Breast epithelium (tissue), 4 donors: Measurements from ENCODE around the gene SUCO. TPM values are rescaled to one million over a fixed set of nuclear protein-coding genes. Genes with fewer than 3 reads are reported as not detected.

Source experiments
- DNase-seq, 2 donors: peaks; one replicate each; pipeline ENCODE4 v3.0.0-alpha.2; 2019; ENCODE audit warnings: low spot score in 2 of 2
- H3K27ac ChIP-seq, 2 donors: fragments of 200-600 bp; sonication (generic) in 1 of 2; one replicate each; pipeline ENCODE4 v1.5.1; 2016 to 2019; ENCODE audit warnings: mild to moderate bottlenecking in 1 of 2
- H3K27me3 ChIP-seq, 2 donors: fragments of 200-600 bp; sonication (generic) in 1 of 2; one replicate each; pipeline versions ENCODE4 v1.5.1 to v1.6.0; 2017 to 2019; ENCODE audit warnings: control low read depth in 1 of 2, mild to moderate bottlenecking in 1 of 2
- H3K36me3 ChIP-seq: fragments of 200-600 bp; one replicate; pipeline ENCODE4 v1.5.1; 2019
- H3K4me1 ChIP-seq, 2 donors: fragments of 200-600 bp; sonication (generic); one replicate each; pipeline ENCODE4 v1.5.1; 2016 to 2019; ENCODE audit warnings: control low read depth in 1 of 2
- H3K4me3 ChIP-seq, 3 donors: fragments of 200-600 bp; sonication (generic); 1 replicate in 2 of 3; 2 replicates in 1 of 3; pipeline ENCODE4 v1.5.1; 2016 to 2019; ENCODE audit warnings: mild to moderate bottlenecking in 3 of 3, moderate library complexity in 2 of 3
- H3K9me3 ChIP-seq, 2 donors: fragments of 200-600 bp; sonication (generic) in 1 of 2; one replicate each; pipeline ENCODE4 v1.5.1; 2016 to 2019; ENCODE audit warnings: control low read depth in 1 of 2
- POLR2A ChIP-seq: fragments of 450-650 bp; IDR thresholded peaks from one replicate; pipeline ENCODE4 v1.6.1; 2016; ENCODE audit warnings: antibody characterized with exemption, mild to moderate bottlenecking, moderate library complexity
- POLR2AphosphoS5 ChIP-seq, 3 donors: sonication (generic); formaldehyde crosslinking; IDR thresholded peaks; one replicate each; pipeline ENCODE4 v1.6.1; 2017; ENCODE audit warnings: antibody characterized with exemption in 3 of 3
- intact Hi-C: fragments of 100-400 bp; cut with DNase I; formaldehyde crosslinking; loops from one replicate; pipeline ENCODE4 v1.15.1; 2023; ENCODE audit warnings: low total_unique reads
- total RNA-seq, 3 donors: library from RNA; depleted of rRNA; stranded (reverse); fragments of >200 nt; gene quantifications; one replicate each; pipeline ENCODE4 v1.1.0, GENCODE V29; 2016
- TF ChIP-seq, protein P1 (sequence below), 3 donors: fragments of 450-650 bp; IDR thresholded peaks; one replicate each; pipeline ENCODE4 v1.5.1; 2016 to 2017; ENCODE audit warnings: antibody characterized with exemption in 3 of 3, mild to moderate bottlenecking in 3 of 3, moderate library complexity in 3 of 3

The SUCO gene
- total RNA-seq, 3 donors from 2014 or later, result 29.6 to 70.8 (median 43.9) TPM

DNA sequence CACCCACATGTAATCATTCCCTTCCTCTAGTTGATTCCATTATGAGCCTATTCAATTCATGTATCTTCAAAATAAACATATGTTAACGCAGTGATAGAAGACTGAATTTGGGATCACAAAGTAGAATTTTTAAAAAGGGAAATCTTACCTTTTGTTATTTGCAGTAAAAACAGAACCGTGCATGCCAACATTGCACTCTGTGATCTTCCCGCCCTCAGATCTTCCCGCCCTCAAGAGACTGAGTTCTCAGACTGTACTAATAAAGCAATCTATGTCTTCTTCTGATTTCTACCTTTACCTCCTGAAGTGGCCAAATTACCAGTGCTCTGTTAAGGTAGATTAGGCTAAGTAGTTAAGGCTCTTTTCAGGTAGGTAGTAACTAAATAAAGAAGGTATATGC is 3.6 kb upstream of the SUCO start:
- DNase-seq, result no peak
- intact Hi-C loops, result no loop called here
- TF ChIP-seq POLR2A (no peak), POLR2AphosphoS5 (IDR thresholded peaks at IDR 0.05) (no peak)
- TF ChIP-seq, protein P1, sequence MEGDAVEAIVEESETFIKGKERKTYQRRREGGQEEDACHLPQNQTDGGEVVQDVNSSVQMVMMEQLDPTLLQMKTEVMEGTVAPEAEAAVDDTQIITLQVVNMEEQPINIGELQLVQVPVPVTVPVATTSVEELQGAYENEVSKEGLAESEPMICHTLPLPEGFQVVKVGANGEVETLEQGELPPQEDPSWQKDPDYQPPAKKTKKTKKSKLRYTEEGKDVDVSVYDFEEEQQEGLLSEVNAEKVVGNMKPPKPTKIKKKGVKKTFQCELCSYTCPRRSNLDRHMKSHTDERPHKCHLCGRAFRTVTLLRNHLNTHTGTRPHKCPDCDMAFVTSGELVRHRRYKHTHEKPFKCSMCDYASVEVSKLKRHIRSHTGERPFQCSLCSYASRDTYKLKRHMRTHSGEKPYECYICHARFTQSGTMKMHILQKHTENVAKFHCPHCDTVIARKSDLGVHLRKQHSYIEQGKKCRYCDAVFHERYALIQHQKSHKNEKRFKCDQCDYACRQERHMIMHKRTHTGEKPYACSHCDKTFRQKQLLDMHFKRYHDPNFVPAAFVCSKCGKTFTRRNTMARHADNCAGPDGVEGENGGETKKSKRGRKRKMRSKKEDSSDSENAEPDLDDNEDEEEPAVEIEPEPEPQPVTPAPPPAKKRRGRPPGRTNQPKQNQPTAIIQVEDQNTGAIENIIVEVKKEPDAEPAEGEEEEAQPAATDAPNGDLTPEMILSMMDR (IDR thresholded peaks at IDR 0.05), result no peak
- Histone ChIP-seq H3K27me3 (no peaks in the 10 kb centered on the region), H3K9me3 (no peaks in the 10 kb centered on the region), H3K27ac (no peak overlapping the region), H3K36me3 (no peaks in the 10 kb centered on the region), H3K4me3 (no peak overlapping the region), H3K4me1 (peaks cover 0 to 3% of the 10 kb centered on the region in 2 donors)

DNA sequence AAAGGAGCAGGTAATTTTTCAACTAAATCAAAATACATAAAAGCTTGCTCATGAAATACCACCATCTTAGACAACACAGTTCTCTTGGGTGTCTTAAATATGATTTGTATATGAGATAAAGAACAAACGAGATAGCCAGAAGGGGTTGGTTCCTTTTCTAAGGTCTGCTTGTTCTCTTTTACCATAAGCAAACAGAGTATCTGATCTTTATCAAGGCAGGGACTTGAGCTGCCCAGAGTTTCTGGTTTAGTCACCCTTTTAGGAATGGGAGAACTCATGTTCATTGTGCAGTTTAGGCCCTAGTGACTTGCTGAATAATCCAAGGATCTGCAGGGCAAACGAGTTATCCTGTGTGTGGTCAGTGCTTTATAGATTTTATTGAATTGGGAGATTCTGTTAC is 3.0 kb upstream of the SUCO start:
- Histone ChIP-seq H3K27ac (no peak overlapping the region), H3K4me1 (peaks cover 0 to 3% of the 10 kb centered on the region in 2 donors)

DNA sequence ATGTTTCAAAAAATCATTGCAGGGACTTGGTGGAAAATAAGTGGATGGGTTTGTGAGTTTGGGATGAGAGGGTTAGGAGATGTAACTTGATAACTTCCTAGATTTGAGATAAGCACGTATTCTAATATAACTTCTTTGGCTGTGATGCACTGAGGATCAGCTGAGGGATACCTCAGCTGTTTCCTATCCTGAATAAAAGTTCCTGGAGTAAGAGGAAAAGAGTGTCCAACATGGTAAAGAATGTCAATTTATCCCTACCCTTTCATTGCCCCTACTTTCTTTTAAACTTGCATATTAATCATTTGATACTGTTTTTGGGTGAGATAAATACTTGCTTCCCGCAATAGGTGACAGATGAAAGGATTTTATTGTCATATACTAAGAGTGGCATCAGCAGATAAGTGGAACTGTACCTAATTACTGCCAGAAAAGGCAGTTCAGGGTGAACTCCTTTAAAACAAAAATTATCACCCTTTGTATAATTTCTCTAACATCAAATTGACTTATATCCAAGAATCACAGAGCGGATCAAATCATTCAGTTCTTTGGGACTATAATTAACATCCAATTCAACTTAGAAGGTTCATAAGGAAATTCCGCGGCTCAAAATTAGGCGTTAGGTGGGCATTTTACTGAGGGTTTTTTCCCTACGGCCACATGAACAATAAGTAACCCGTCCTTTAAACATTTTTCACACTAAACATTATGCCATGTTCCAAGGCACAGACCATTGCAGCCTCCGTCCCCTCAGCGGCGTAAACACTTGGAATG is 1.4 kb upstream of the SUCO start:
- H3K27ac ChIP-seq, result peak overlapping the region; percentile 99
- no peaks in the 10 kb centered on the region for H3K9me3 ChIP-seq
- TF ChIP-seq POLR2A (no peak), POLR2AphosphoS5 (IDR thresholded peaks at IDR 0.05) (no peak)
- TF ChIP-seq, protein P1 (IDR thresholded peaks at IDR 0.05), result no peak
- H3K4me1 ChIP-seq, result peaks cover 0 to 3% of the 10 kb centered on the region in 2 donors
- H3K36me3 ChIP-seq, result no peaks in the 10 kb centered on the region
- H3K27me3 ChIP-seq, result no peaks in the 10 kb centered on the region
- no peak for DNase-seq
- H3K4me3 ChIP-seq, result peak overlapping the region; percentile 81 to 90 (median 82)
- intact Hi-C loops, result no loop called here

More for the DNA sequence above, 3.0 kb upstream of the SUCO start:
- TF ChIP-seq POLR2AphosphoS5 (IDR thresholded peaks at IDR 0.05) (no peak), POLR2A (no peak)
- TF ChIP-seq, protein P1 (IDR thresholded peaks at IDR 0.05), result no peak
- Histone ChIP-seq H3K27me3 (no peaks in the 10 kb centered on the region), H3K36me3 (no peaks in the 10 kb centered on the region), H3K4me3 (no peak overlapping the region), H3K9me3 (no peaks in the 10 kb centered on the region)
- DNase-seq, result no peak
- intact Hi-C loops, result no loop called here

DNA sequence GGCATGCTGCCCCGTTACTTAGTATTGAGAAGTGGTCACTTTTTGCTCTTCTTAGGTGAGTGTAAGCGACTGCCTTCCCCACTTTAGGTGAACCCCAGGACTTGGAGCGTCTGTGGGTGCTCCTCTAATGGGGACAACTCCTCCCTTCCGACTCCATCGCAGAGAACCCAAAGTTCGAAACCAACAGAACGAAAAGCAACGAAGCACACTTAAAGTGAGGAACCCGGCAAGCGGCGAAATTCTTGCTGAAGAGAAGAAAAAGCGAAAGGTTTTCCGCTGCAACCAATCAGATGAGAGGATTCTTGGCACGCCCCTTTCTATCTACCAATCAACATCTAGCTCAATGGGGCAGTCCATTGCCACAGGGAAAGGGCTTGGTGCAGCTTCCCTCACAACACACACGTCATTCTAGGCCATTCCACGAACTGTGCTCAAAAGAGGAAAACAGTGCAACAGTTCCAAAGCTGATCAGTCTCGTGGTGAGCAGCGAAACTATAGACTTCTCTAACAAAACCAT is 709 bp upstream of the SUCO start:
- peak; percentile 81 to 97 for DNase-seq
- intact Hi-C loops, result no loop called here
- Histone ChIP-seq H3K36me3 (no peaks in the 10 kb centered on the region), H3K4me1 (peaks cover 0 to 3% of the 10 kb centered on the region in 2 donors), H3K9me3 (no peaks in the 10 kb centered on the region), H3K4me3 (peak overlapping the region; percentile 81 to 90 (median 82)), H3K27ac (peak overlapping the region; percentile 99), H3K27me3 (no peaks in the 10 kb centered on the region)
- TF ChIP-seq POLR2AphosphoS5 (IDR thresholded peaks at IDR 0.05), result peak; percentile 59 to 95 (median 85)
- TF ChIP-seq, protein P1 (IDR thresholded peaks at IDR 0.05), result no peak
- peak; percentile 79 for TF ChIP-seq POLR2A

DNA sequence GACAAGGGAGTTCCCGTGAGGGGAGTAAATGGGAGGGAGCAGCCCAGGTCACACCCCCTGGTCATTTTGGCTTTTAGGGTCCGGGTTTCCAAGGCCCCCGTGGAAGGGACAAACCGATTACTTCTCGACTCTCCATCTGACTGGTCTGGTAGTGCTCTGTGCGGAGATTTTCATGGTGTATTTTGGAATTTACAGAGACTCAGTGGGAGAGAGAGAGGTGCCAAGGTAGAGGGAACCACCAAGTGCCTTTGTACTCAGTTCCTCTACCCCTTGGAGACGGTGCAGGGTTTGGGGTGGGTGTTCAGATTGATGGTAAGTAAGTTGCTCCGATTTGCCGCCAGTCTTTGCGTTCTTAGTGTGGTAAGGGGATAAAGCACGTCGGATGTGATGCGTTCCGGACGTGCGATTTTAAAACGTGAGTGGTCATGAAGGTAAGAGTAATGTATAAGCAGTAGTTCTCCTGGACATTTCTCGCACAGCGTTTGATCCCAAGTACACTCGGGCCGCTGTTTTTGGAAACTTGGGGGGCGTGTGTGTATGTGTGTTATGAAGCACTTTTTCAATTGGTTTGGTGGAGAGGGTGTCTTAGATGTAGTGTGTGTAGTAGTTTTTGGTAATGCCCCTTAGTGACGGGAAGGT is 682 bp downstream of the SUCO start:
- peak overlapping the region; percentile 81 to 90 (median 82) for H3K4me3 ChIP-seq
- peak overlapping the region; percentile 99 for H3K27ac ChIP-seq
- H3K27me3 ChIP-seq, result no peaks in the 10 kb centered on the region
- DNase-seq, result peak in 1 of 2 donors; percentile 38
- TF ChIP-seq, protein P1 (IDR thresholded peaks at IDR 0.05), result no peak
- TF ChIP-seq POLR2AphosphoS5 (IDR thresholded peaks at IDR 0.05) (no peak), POLR2A (no peak)
- intact Hi-C loops, result no loop called here
- H3K9me3 ChIP-seq, result no peaks in the 10 kb centered on the region
- H3K36me3 ChIP-seq, result no peaks in the 10 kb centered on the region
- peaks cover 0 to 3% of the 10 kb centered on the region in 2 donors for H3K4me1 ChIP-seq
